Adrenal gland (tissue), 12 donors: Measurements from ENCODE around the gene PPIL1. TPM values are rescaled to one million over a fixed set of nuclear protein-coding genes. Genes with fewer than 3 reads are reported as not detected.

Source experiments
- DNase-seq, 7 donors: peaks; one replicate each; pipeline ENCODE4 v3.0.0-alpha.2; 2019 to 2020
- H3K27ac ChIP-seq, 5 donors: fragments of 200-600 bp; sonication (generic) in 4 of 5; 1 replicate in 3 of 5; 2 replicates in 2 of 5; pipeline versions ENCODE4 v1.5.1 to v1.8.0; 2016 to 2020; ENCODE audit warnings: mild to moderate bottlenecking in 1 of 5
- H3K27me3 ChIP-seq: fragments of 200-600 bp; 2 replicates; pipeline ENCODE4 v1.8.0; 2021
- H3K36me3 ChIP-seq, 2 donors: fragments of 200-600 bp; replicated peaks in 1 of 2; 1 replicate in 1 of 2; 2 replicates in 1 of 2; pipeline versions ENCODE4 v1.5.1 to v1.8.0; 2018 to 2022
- H3K4me1 ChIP-seq, 2 donors: fragments of 200-600 bp; replicated peaks in 1 of 2; 1 replicate in 1 of 2; 2 replicates in 1 of 2; pipeline versions ENCODE4 v1.5.1 to v1.8.0; 2018 to 2021
- H3K4me3 ChIP-seq, 4 donors: fragments of 200-600 bp; sonication (generic) in 3 of 4; one replicate each; pipeline ENCODE4 v1.5.1; 2016 to 2018
- H3K9me3 ChIP-seq, 3 donors: fragments of 200-600 bp; sonication (generic) in 1 of 3; replicated peaks in 1 of 3; 1 replicate in 2 of 3; 2 replicates in 1 of 3; pipeline versions ENCODE4 v1.5.1 to v1.8.0; 2016 to 2021
- POLR2A ChIP-seq, 2 donors: fragments of 450-650 bp; IDR thresholded peaks; one replicate each; pipeline ENCODE4 v1.6.1; 2017; ENCODE audit warnings: antibody characterized with exemption in 2 of 2, mild to moderate bottlenecking in 2 of 2, moderate library complexity in 1 of 2
- WGBS, 4 donors: extraction: QIAGEN DNeasy Blood & Tissue Kit in 2 of 4; methylation state at CpG; one replicate each; pipeline versions ENCODE4 v1.1.5 to v1.1.7; 2013 to 2017; 5-methylcytosine and 5-hydroxymethylcytosine counted together
- intact Hi-C, 2 donors: fragments of 100-400 bp; cut with DNase I; formaldehyde crosslinking; loops; one replicate each; pipeline versions ENCODE4 v1.14.1 to v1.15.0; 2022 to 2023
- polyA plus RNA-seq, 3 donors: library from polyadenylated mRNA; stranded (reverse); fragments of 200-250 nt in 2 of 3; fragments of 350-450 nt in 1 of 3; fragmentation: Illumina TruSeq in 1 of 3; extraction: RNeasy Lipid Tissue Mini Kit (QIAGEN cat#74804) in 1 of 3; gene quantifications; one replicate each; pipeline ENCODE4 v1.2.3, GENCODE V29; 2013 to 2014
- total RNA-seq, 9 donors: library from RNA; depleted of rRNA in 4 of 9; stranded (reverse); fragments of >200 nt in 4 of 9; fragments of 120-200 nt in 1 of 9; fragmentation: NEBNext Ultra II Directional in 1 of 9; extraction: Animal tissue kit (Norgen Biotek cat#: 25700) in 1 of 9; gene quantifications; one replicate each; pipeline versions ENCODE4 v1.1.0 to v1.2.4, GENCODE V29; 2013 to 2023
- TF ChIP-seq, protein P1 (sequence below), 6 experiments: fragments of 450-650 bp in 4 of 6; fragments of 200-600 bp in 2 of 6; sonication (generic) in 1 of 6; IDR thresholded peaks; 1 replicate in 5 of 6; 2 replicates in 1 of 6; pipeline versions ENCODE4 v1.5.1 to v1.8.0; 2016 to 2021; ENCODE audit warnings: antibody characterized with exemption in 6 of 6, mild to moderate bottlenecking in 2 of 6, moderate library complexity in 1 of 6
- donor health status: healthy with polysubstance abuse.
- donor health status: Bipolar disorder and iron deficiency.
- donor health status: DM: yes; HTN: yes; CAD: no.
- donor health status: DM: no; HTN: no; CAD: no.
- donor health status: DM: no; HTN: no; CAD: no.
- donor health status: DM: yes; HTN: yes; CAD: no.

Gene PPIL1
- total and polyA plus RNA-seq, 12 donors, result 8.2 to 138 (median 49.9) TPM

DNA sequence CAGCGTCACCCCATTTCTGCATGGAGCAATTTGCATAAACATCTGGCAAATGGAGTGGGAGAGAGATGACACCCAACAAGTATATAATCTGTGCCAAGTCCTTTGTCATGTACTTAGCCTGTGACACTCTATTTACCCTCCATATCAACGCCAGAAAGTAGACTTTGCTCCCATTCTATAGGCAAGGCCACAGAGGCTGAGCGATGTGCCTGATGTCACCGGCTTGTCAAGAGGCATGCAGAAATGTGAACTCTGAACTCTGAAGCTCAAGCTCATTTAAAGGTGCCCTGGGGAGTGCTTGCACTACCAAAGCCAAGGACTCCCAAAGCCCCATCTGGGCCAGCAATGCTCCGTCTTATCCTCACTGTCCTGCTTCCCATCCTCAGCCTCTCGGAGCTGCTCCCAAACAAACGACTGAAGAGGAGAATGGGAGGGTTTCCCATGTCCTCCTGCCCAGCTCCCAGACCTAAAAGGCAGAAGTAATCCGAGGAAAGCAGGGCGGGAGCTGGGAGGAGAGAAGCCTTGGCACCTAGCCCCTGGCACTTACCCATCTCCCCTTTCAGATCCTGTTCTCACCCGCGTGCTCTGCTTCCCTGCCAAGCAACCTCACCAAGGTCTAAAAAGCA is 44.6 kb downstream of the PPIL1 start:
- TF ChIP-seq, protein P1, sequence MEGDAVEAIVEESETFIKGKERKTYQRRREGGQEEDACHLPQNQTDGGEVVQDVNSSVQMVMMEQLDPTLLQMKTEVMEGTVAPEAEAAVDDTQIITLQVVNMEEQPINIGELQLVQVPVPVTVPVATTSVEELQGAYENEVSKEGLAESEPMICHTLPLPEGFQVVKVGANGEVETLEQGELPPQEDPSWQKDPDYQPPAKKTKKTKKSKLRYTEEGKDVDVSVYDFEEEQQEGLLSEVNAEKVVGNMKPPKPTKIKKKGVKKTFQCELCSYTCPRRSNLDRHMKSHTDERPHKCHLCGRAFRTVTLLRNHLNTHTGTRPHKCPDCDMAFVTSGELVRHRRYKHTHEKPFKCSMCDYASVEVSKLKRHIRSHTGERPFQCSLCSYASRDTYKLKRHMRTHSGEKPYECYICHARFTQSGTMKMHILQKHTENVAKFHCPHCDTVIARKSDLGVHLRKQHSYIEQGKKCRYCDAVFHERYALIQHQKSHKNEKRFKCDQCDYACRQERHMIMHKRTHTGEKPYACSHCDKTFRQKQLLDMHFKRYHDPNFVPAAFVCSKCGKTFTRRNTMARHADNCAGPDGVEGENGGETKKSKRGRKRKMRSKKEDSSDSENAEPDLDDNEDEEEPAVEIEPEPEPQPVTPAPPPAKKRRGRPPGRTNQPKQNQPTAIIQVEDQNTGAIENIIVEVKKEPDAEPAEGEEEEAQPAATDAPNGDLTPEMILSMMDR (IDR thresholded peaks at IDR 0.05), result no peak
- TF ChIP-seq POLR2A (IDR thresholded peaks at IDR 0.05), result no peak
- no peak overlapping the region for H3K4me3 ChIP-seq
- H3K27me3 ChIP-seq, result no peaks in the 10 kb centered on the region
- 25 to 31% (median 28%) methylated on average over 10 to 11 of the region's 11 CpGs for WGBS, 4 donors
- H3K4me1 ChIP-seq, result peaks cover 6 to 20% of the 10 kb centered on the region in 2 donors
- no peaks in the 10 kb centered on the region for H3K36me3 ChIP-seq
- H3K27ac ChIP-seq, result peak overlapping the region in 1 of 5 donors; percentile 47
- no peaks in the 10 kb centered on the region for H3K9me3 ChIP-seq
- peak; percentile 68 to 89 (median 85) for DNase-seq
- intact Hi-C loops, result no loop called here

DNA sequence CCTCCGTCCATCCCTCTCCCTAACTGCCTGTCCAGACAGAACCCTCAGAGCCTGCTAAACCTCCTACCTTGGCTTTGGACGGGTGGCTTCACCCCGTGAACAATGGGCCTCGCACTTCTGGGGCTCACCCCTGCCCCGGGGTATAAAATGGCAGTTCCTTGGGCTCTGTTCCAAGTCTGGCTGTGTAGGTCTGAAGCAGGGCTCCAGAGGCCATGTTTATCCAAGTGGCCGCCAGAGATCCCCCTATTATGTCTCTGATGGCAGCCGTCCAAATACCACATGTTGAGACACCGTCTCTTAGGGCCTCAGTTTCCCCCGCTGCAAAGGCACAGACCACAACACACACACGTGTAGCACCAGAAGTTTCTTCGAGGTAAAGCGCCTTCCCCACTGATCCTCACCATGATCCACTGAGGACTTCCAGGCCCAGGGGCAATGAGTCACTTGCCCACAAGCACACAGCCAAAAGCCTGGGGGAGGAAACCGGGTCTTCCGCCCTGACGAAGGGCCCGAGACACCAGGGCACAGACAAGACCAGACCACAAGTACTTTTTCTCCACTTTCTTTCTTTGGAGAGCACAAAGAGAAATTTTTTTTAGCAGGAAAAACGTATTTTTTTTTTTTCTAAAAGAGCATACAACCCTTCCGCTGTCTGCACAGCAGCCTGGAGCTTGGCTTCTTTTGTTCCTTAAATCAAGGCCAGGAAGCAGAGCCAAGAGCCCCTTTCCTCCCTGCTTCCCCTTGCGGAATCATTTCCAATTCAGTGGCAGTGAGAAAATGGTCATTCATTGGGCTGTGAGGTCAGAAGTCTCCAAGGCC is 47.1 kb downstream of the PPIL1 start:
- no peak overlapping the region for H3K4me3 ChIP-seq
- intact Hi-C loops, result no loop called here
- no peaks in the 10 kb centered on the region for H3K9me3 ChIP-seq
- H3K27ac ChIP-seq, result peak overlapping the region in 4 of 5 donors; percentile 6 to 79 (median 46)
- 42 to 52% (median 46%) methylated on average over 18 to 19 of the region's 19 CpGs for whole genome bisulfite sequencing, 4 donors
- DNase-seq, result peak in 6 of 7 donors; percentile 48 to 76 (median 62)
- H3K4me1 ChIP-seq, result peaks cover 6 to 20% of the 10 kb centered on the region in 2 donors
- H3K27me3 ChIP-seq, result no peaks in the 10 kb centered on the region
- TF ChIP-seq POLR2A (IDR thresholded peaks at IDR 0.05), result no peak
- TF ChIP-seq, protein P1 (IDR thresholded peaks at IDR 0.05), result no peak
- H3K36me3 ChIP-seq, result no peaks in the 10 kb centered on the region

DNA sequence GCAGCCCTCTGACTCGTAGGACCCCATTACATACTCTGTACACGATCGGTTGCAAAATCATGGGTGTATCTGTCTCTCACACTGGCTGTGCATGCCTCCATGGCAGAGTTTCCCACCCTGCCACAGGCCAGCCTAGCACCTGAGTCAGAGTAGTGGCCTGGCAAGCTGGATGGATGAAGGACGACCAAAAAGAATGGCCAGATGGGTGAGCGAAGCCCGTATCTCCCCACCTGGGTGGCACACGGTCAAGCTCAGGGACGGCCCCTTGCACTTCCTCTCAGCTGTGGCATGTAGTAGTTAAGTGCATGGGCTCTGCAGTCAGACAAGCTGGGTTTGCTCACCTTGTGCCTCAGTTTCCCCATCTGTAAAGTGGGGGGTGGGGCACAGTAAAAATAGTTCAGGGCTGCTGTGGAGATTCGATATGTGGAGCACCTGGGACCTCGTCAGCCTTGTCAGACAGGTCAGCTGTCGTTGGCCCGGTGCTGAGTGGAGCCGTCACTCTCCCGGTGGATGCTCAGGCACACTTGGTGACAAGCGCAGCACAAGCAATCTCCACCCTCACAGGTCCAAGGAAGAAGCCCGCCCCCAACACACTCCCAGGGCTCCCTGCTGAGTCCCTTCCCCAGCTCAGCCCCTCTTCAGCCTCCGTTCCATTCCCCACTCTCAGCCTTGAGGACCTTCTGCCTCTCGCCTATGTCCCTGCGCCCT is 47.9 kb downstream of the PPIL1 start:
- intact Hi-C loops, result no loop called here
- DNase-seq, result no peak

More for the DNA sequence above, 47.9 kb downstream of the PPIL1 start:
- Histone ChIP-seq H3K9me3 (no peaks in the 10 kb centered on the region), H3K27me3 (no peaks in the 10 kb centered on the region), H3K27ac (peak overlapping the region in 3 of 5 donors; percentile 6 to 79 (median 68)), H3K4me1 (peaks cover 6 to 20% of the 10 kb centered on the region in 2 donors), H3K36me3 (no peaks in the 10 kb centered on the region), H3K4me3 (no peak overlapping the region)
- TF ChIP-seq POLR2A (IDR thresholded peaks at IDR 0.05), result no peak
- TF ChIP-seq, protein P1 (IDR thresholded peaks at IDR 0.05), result no peak
- 81 to 88% (median 87%) methylated on average over 16 to 19 of the region's 19 CpGs for WGBS, 4 donors
